Lower leg skin (tissue), 3 donors: ENCODE results near the gene GIMAP2.

Source experiments
- CTCF ChIP-seq, 3 donors: fragments of 450-650 bp; IDR thresholded peaks; one replicate each; pipeline ENCODE4 v1.5.1; 2016; ENCODE audit warnings: antibody characterized with exemption in 3 of 3, mild to moderate bottlenecking in 3 of 3, moderate library complexity in 2 of 3
- POLR2A ChIP-seq, 2 donors: fragments of 450-650 bp; IDR thresholded peaks; one replicate each; pipeline ENCODE4 v1.6.1; 2016 to 2017; ENCODE audit warnings: antibody characterized with exemption in 2 of 2, mild to moderate bottlenecking in 1 of 2, moderate library complexity in 1 of 2

- TF ChIP-seq POLR2A (IDR thresholded peaks at IDR 0.05) (no peak), CTCF (IDR thresholded peaks at IDR 0.05) (no peak)
These were observed 28.0 kb upstream of the GIMAP2 start for GRCh38 chr7:150657526-150657925.
